ENCODE measurements around the gene TRIM22. TPM values are rescaled to one million over a fixed set of nuclear protein-coding genes. Genes with fewer than 3 reads are reported as not detected.
A peak's percentile ranks its signal among the peaks of the same experiment; 100 is the strongest.
"Not testable (repeated sequence)": the region's sequence is repeated elsewhere in the genome, so short reads cannot be mapped to it uniquely, and the experiment has no call there.

TRIM22 gene
- polyA plus RNA-seq, 1 experiment: 58.2 TPM

DNA sequence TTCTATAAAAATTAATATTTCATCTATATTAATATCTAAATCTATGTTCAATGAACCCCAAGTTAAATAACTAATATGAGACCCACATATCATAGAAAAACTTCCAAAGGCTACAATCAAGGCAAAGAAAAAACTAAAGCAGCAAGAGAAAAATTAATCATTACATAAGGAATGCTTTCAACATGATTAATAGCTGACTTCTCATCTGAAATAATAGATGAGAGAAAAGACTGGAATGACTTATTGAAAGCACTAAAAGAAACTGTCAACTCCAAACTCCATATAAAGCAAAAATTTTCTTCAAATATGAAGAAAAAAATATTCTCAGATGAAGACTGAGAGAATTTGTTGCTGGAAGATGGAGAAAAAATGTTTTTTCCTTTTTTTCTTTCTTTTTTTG lies 17.8 kb upstream of the TRIM22 start:
- no peak for DNase-seq (ENCODE audit: low read depth)
- Histone ChIP-seq H3K4me3 (ENCODE audit: low read depth, low read length) (no peak overlapping the region), H3K27me3 (ENCODE audit: control insufficient read depth, insufficient read depth, low read length) (no peaks in the 10 kb centered on the region), H3K36me3 (ENCODE audit: control insufficient read depth, insufficient read depth, low read length) (no peaks in the 10 kb centered on the region)
- POLR2A ChIA-PET: no interaction called here
- TF ChIP-seq, protein P1, sequence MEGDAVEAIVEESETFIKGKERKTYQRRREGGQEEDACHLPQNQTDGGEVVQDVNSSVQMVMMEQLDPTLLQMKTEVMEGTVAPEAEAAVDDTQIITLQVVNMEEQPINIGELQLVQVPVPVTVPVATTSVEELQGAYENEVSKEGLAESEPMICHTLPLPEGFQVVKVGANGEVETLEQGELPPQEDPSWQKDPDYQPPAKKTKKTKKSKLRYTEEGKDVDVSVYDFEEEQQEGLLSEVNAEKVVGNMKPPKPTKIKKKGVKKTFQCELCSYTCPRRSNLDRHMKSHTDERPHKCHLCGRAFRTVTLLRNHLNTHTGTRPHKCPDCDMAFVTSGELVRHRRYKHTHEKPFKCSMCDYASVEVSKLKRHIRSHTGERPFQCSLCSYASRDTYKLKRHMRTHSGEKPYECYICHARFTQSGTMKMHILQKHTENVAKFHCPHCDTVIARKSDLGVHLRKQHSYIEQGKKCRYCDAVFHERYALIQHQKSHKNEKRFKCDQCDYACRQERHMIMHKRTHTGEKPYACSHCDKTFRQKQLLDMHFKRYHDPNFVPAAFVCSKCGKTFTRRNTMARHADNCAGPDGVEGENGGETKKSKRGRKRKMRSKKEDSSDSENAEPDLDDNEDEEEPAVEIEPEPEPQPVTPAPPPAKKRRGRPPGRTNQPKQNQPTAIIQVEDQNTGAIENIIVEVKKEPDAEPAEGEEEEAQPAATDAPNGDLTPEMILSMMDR (IDR thresholded peaks at IDR 0.05; ENCODE audit: insufficient read depth, low read depth, low read length): no peak
- CTCF ChIA-PET: no interaction called here

- no peak overlapping the region for H3K4me3 ChIP-seq (ENCODE audit: low read depth, low read length)
- TF ChIP-seq, protein P1 (IDR thresholded peaks at IDR 0.05; ENCODE audit: insufficient read depth, low read depth, low read length): no peak
- CTCF ChIA-PET: no interaction called here
- DNase-seq (ENCODE audit: low read depth): no peak
- H3K36me3 ChIP-seq (ENCODE audit: control insufficient read depth, insufficient read depth, low read length): peaks cover 5% of the 10 kb centered on the region
- POLR2A ChIA-PET: no interaction called here
- H3K27me3 ChIP-seq (ENCODE audit: control insufficient read depth, insufficient read depth, low read length): no peaks in the 10 kb centered on the region
Measured at GRCh38 chr11:5674391-5674790, 15.2 kb upstream of the TRIM22 start.

GRCh38 chr11:5679811-5680210 lies 9.8 kb upstream of the TRIM22 start:
- ChIA-PET CTCF (no interaction called here), POLR2A (no interaction called here)
- H3K36me3 ChIP-seq (ENCODE audit: control insufficient read depth, insufficient read depth, low read length): peaks cover 7% of the 10 kb centered on the region
- no peak for DNase-seq (ENCODE audit: low read depth)
- H3K4me3 ChIP-seq (ENCODE audit: low read depth, low read length): no peak overlapping the region
- H3K27me3 ChIP-seq (ENCODE audit: control insufficient read depth, insufficient read depth, low read length): no peaks in the 10 kb centered on the region
- TF ChIP-seq, protein P1 (IDR thresholded peaks at IDR 0.05; ENCODE audit: insufficient read depth, low read depth, low read length): no peak

GRCh38 chr11:5682890-5683441 lies 6.6 kb upstream of the TRIM22 start:
- CTCF ChIA-PET: interaction anchor here (1.1 kb wide), 1 partner anchor 36 kb away, joined by 3 read pairs; no protein-coding TSS in a partner anchor

GRCh38 chr11:5683620-5684019 lies 6.0 kb upstream of the TRIM22 start:
- DNase-seq (ENCODE audit: low read depth); POLR2A ChIA-PET; H3K36me3 ChIP-seq (ENCODE audit: control insufficient read depth, insufficient read depth, low read length); H3K27me3 ChIP-seq (ENCODE audit: control insufficient read depth, insufficient read depth, low read length): not testable (repeated sequence)
- peak overlapping the region; percentile 14 for H3K4me3 ChIP-seq (ENCODE audit: low read depth, low read length)
- CTCF ChIA-PET: interaction anchor here (1.2 to 1.3 kb wide), 2 partner anchors 208 kb away, joined by 3 to 4 read pairs; no protein-coding TSS in a partner anchor

More at GRCh38 chr11:5682890-5683441, 6.6 kb upstream of the TRIM22 start:
- H3K27me3 ChIP-seq (ENCODE audit: control insufficient read depth, insufficient read depth, low read length); POLR2A ChIA-PET; H3K4me3 ChIP-seq (ENCODE audit: low read depth, low read length); DNase-seq (ENCODE audit: low read depth); H3K36me3 ChIP-seq (ENCODE audit: control insufficient read depth, insufficient read depth, low read length): not testable (repeated sequence)

- 0 out of 2 replicates have a peak, but pooled peaks cover 1% of the 10 kb centered on the region for H3K36me3 ChIP-seq (ENCODE audit: control insufficient read depth, insufficient read depth, low read length)
- TF ChIP-seq, protein P1 (IDR thresholded peaks at IDR 0.05; ENCODE audit: insufficient read depth, low read depth, low read length): no peak
- H3K27me3 ChIP-seq (ENCODE audit: control insufficient read depth, insufficient read depth, low read length): no peaks in the 10 kb centered on the region
- ChIA-PET POLR2A (no interaction called here), CTCF (interaction anchor here (1.1 to 1.3 kb wide), 5 partner anchors 48 to 208 kb away, joined by 3 to 4 read pairs (median 4); no protein-coding TSS in a partner anchor)
- no peak for DNase-seq (ENCODE audit: low read depth)
- peak overlapping the region; percentile 52 for H3K4me3 ChIP-seq (ENCODE audit: low read depth, low read length)
Measured at GRCh38 chr11:5684036-5684645, 5.4 kb upstream of the TRIM22 start.
